ENCODE results near the gene L3MBTL2.

DNA sequence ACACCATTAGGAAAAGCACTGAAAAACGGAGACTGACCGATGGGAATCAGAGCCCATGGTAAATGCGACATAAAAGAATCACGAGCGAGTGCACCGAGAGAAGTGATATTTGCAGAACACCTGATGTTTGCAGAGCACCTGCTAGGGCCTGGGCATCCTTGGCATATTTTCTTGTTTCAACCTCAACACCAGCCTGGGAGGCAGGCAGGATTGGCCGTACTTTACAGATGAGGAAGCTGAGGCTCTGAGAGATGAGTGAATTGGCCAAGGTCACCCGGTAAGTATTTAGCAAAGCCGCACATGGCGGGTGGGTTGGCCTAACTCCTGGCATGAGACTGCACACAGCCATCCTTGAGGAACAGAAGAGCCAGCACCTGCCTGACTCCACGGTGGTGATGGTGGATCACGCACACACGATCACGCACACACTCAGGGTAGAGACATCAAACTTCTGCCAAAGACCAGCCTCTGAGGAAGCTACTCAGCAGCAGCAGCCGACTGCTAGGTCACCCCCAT lies 57.2 kb downstream of the L3MBTL2 start:
- no peak for TF ChIP-seq POLR2A (IDR thresholded peaks at IDR 0.05)
- TF ChIP-seq, protein P1, sequence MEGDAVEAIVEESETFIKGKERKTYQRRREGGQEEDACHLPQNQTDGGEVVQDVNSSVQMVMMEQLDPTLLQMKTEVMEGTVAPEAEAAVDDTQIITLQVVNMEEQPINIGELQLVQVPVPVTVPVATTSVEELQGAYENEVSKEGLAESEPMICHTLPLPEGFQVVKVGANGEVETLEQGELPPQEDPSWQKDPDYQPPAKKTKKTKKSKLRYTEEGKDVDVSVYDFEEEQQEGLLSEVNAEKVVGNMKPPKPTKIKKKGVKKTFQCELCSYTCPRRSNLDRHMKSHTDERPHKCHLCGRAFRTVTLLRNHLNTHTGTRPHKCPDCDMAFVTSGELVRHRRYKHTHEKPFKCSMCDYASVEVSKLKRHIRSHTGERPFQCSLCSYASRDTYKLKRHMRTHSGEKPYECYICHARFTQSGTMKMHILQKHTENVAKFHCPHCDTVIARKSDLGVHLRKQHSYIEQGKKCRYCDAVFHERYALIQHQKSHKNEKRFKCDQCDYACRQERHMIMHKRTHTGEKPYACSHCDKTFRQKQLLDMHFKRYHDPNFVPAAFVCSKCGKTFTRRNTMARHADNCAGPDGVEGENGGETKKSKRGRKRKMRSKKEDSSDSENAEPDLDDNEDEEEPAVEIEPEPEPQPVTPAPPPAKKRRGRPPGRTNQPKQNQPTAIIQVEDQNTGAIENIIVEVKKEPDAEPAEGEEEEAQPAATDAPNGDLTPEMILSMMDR (IDR thresholded peaks at IDR 0.05), result no peak

All from uterus (tissue), 2 donors.